Stimulated activated CD4-positive, alpha-beta T cell treated with anti-CD3 and anti-CD28 coated beads, Interleukin-2, amount 100 ng/mL, for 4 hours (primary cell): ENCODE measurements around the gene NPY.
A peak's percentile ranks its signal among the peaks of the same experiment; 100 is the strongest.
"Not testable (repeated sequence)": the region's sequence is repeated elsewhere in the genome, so short reads cannot be mapped to it uniquely, and the experiment has no call there.

Source experiments
- DNase-seq: peaks from one replicate; pipeline ENCODE4 v3.0.0-alpha.2; 2020; ENCODE audit warnings: low read depth

Gene NPY

DNA sequence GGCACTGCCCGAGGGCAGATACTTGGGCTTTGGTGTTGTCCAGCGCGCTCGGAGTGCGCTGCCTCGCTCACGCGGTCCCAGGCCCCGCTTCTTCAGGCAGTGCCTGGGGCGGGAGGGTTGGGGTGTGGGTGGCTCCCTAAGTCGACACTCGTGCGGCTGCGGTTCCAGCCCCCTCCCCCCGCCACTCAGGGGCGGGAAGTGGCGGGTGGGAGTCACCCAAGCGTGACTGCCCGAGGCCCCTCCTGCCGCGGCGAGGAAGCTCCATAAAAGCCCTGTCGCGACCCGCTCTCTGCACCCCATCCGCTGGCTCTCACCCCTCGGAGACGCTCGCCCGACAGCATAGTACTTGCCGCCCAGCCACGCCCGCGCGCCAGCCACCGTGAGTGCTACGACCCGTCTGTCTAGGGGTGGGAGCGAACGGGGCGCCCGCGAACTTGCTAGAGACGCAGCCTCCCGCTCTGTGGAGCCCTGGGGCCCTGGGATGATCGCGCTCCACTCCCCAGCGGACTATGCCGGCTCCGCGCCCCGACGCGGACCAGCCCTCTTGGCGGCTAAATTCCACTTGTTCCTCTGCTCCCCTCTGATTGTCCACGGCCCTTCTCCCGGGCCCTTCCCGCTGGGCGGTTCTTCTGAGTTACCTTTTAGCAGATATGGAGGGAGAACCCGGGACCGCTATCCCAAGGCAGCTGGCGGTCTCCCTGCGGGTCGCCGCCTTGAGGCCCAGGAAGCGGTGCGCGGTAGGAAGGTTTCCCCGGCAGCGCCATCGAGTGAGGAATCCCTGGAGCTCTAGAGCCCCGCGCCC, at the start of gene NPY:
NPY (plus strand) TSS at position 294 of the 802 bp plus-strand sequence. CDS start 1,051 bp downstream, outside the sequence.
- DNase-seq: peak; percentile 8

DNA sequence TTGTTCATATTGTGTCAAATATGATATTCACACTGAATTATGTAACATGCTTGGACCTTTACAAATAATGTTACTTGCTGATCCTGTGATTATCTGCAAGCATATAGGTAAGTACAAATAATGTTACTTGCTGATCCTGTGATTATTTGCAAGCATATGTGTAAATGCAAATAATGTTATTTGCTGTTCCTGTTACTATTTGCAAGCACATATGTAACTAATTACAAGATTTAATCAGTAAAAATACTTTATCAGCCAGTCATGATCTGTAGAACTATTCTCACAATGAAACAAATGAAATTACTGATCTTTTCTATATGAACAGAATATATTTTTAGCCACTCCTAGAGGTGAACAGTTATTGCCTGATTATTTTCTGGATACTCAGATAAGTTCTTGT, 44.7 kb upstream of the NPY start:
- DNase-seq: no peak

- DNase-seq: no peak
Observed at GRCh38 chr7:24241206-24241605, 42.8 kb upstream of the NPY start.

GRCh38 chr7:24244554-24244953, 39.4 kb upstream of the NPY start:
- DNase-seq: no peak

- no peak for DNase-seq
Observed at GRCh38 chr7:24245362-24245761, 38.6 kb upstream of the NPY start.

- DNase-seq: no peak
Observed at GRCh38 chr7:24249266-24249665, 34.7 kb upstream of the NPY start.

DNA sequence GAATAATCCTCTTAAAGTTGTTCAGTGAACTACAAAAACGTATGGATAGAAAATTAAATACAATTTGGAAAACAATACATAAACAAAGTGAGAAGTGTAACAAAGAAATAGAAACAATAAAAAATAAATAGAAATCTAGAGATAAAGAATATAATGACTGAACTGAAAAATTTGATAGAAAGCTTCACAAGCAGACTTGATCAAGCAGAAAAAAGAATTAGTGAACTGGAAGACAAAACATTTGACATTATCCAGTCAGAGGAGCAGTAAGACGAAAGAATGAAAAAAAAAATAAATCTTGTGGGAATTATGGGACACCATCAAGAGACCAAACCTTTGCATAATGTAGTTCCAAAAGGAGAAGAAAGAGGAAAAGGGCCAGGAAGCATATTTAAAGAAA, 32.4 kb upstream of the NPY start:
- DNase-seq: no peak

- no peak for DNase-seq
Observed at GRCh38 chr7:24255139-24255538, 28.9 kb upstream of the NPY start.

GRCh38 chr7:24258324-24258723, 25.7 kb upstream of the NPY start:
- DNase-seq: not testable (repeated sequence)

DNA sequence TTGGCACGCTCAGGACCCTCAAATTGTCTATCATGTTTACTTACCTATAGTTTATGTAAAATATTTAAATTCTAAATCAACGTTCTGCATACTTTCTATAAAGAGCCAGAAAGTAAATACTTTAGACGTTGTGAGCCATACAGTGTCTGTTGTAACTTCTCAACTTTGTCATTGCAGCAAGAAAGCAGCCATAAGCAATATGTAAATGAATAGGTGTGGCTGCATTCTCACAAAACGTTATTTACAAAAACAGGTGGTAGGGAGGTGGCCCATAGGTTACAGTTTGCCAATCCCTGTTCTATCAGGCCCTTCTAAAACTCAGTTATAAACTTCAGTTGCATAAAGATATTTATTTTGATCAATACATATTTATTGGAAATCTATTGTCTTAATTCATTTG, 12.1 kb upstream of the NPY start:
- no peak for DNase-seq

DNA sequence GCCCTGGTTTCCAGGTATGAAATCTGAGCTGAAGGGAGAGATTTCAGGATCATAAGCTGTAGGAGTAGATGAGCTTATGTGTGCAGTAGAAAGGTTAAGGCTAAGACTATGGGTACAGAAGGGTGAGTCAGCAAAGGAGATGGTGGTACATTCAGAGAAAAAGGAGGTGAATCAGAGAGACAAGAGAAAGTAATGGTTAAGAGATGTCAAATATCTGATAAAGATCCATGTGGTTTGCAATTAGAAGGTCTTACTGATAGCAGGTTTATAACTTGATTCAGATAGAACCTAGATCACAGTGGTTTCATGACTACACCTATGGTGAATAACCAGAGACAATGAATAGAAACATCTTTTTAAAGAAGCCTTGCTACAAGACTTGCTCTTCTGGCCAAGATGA, 4.5 kb upstream of the NPY start:
- DNase-seq: no peak

DNA sequence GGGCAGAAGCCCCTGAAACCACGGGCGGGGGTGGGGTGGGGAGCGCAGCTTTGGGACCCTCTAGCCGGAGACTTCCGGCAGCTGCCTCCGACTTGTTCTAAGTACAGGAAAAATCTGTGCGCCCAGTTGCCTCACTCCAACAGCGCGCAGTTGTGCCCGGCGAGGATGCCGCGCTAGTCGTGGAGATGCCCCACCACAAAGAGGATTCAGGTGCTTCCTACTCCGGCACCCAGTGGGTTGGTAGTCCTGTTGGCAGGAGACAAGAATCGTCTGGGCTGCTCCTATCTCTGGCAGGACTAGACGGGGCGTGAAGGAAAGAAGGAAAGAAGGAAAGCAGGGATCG, 465 bp upstream of the NPY start:
- DNase-seq: no peak

DNA sequence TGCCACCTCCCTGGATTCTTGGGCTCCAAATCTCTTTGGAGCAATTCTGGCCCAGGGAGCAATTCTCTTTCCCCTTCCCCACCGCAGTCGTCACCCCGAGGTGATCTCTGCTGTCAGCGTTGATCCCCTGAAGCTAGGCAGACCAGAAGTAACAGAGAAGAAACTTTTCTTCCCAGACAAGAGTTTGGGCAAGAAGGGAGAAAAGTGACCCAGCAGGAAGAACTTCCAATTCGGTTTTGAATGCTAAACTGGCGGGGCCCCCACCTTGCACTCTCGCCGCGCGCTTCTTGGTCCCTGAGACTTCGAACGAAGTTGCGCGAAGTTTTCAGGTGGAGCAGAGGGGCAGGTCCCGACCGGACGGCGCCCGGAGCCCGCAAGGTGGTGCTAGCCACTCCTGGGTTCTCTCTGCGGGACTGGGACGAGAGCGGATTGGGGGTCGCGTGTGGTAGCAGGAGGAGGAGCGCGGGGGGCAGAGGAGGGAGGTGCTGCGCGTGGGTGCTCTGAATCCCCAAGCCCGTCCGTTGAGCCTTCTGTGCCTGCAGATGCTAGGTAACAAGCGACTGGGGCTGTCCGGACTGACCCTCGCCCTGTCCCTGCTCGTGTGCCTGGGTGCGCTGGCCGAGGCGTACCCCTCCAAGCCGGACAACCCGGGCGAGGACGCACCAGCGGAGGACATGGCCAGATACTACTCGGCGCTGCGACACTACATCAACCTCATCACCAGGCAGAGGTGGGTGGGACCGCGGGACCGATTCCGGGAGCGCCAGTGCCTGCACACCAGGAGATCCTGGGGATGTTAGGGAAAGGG, 913 bp downstream of the NPY start:
- DNase-seq: no peak

GRCh38 chr7:24290004-24290641, 6.1 kb downstream of the NPY start:
- peak; percentile 41 for DNase-seq

- no peak for DNase-seq
Observed at GRCh38 chr7:24291271-24291670, 7.3 kb downstream of the NPY start.

GRCh38 chr7:24297362-24297761, 13.4 kb downstream of the NPY start:
- DNase-seq: no peak

DNA sequence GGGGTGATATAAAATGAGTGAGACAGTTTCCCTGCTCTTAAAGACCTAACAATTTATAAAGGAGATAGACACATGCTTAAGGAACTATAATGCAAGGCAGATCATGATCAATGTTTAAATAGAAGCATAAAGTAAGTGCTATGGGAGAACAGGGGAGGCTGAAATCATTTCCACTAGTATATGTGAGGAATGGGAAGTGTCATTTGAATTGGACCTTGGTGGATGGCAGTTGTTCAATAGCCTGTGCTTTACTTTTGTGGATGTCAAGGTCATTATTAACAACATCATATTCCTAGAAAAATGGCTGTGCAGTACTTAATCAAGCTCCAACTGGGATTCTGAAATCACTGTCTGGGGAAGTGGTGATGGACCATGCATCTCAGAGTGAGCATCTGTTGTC, 14.7 kb downstream of the NPY start:
- DNase-seq: no peak

GRCh38 chr7:24299192-24299591, 15.2 kb downstream of the NPY start:
- DNase-seq: no peak

GRCh38 chr7:24301703-24302102, 17.7 kb downstream of the NPY start:
- no peak for DNase-seq

DNA sequence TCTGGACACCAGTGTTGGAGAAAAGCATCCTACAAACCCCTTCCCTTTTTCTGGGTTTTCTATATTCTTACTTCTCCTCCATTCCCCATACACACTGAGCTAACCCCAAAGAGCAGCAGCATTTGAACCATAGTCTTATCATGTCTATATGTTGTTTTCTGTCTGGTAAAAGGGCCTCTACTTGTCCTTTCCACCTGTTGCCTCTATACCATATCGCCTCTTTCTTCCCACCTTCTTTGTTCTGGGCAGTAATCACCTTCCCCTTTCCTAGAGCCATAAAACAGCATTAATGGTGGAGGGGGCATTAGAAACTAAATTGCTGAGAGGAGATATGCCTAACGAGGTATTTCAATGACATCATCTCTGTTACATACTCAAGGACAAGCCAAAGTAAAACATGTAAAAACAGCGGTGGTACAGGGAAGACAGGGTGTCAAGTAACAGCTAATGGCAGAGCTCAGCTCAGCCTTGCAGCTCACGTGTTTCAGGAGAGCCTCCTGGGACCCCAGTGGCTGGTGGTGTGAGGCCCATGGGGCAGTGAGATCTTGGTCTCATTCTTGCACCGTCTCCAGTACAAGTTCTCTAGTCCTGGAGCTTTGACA, 20.6 kb downstream of the NPY start:
- DNase-seq: no peak

- DNase-seq: no peak
Observed at GRCh38 chr7:24307326-24307725, 23.3 kb downstream of the NPY start.

DNA sequence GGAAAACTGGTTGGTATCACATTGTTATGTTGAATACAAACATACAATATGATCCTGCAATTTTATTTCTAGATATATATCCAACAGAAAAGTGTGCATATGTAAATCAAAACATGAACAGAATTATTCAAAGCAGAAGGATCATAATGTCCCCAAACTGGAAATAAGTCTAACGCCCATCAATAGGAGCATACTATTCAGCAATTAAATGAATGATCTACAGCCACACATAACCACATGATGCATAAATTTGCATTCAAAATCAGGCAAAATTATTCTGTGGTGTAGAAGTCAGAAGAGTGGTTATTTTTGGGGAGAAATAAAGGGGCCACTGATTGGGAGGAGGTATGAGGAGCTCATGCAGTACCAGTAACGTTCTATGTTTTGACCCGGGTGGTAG, 28.6 kb downstream of the NPY start:
- no peak for DNase-seq

GRCh38 chr7:24313777-24314176, 29.8 kb downstream of the NPY start:
- no peak for DNase-seq
